HepG2 (cell line): ENCODE data around the gene SNF8. TPM values are rescaled to one million over a fixed set of nuclear protein-coding genes. Genes with fewer than 3 reads are reported as not detected.

ENCODE experiments used
- ATAC-seq: fragments of 200-7000 bp; cut with Tn5 transposase; 3 replicates; pipeline ENCODE4 v1.9.1; 2020; ENCODE audit warnings: mild to moderate bottlenecking, moderate library complexity
- BruUV-seq: library from RNA; stranded (reverse); fragments of 400-500 nt; replicated peaks from 2 replicates; lab custom pipeline; 2021; lab: Mats Ljungman, UMichigan
- CTCF ChIA-PET: fragments of 300-600 bp; formaldehyde crosslinking; extraction: SDS; loops from one replicate; lab custom pipeline; 2021; ENCODE audit warnings: low total read pairs, inconsistent platforms, low intra/inter-chr PET ratio; lab: Yijun Ruan, JAX
- POLR2A ChIA-PET: fragments of 350-600 bp; sonication (Branson Sonifier 250); formaldehyde crosslinking; loops from one replicate; lab custom pipeline; 2020; ENCODE audit warnings: antibody characterized with exemption, inconsistent platforms; lab: Yijun Ruan, JAX
- DNase-seq: peaks from one replicate; pipeline ENCODE4 v3.0.0-alpha.2; 2015; ENCODE audit warnings: low spot score
- FAIRE-seq: peaks from 3 replicates; lab custom pipeline; 2011; peaks lifted over from hg19 to GRCh38; lab: Jason Lieb, UNC
- H2AFZ ChIP-seq: one replicate; pipeline ENCODE4 v1.6.1; 2011; ENCODE audit warnings: low read length, inconsistent platforms
- H3K27ac ChIP-seq: fragments of 300-600 bp; 3 replicates; pipeline ENCODE4 v1.8.0; 2011; ENCODE audit warnings: mixed run types, mild to moderate bottlenecking, mixed read lengths, low read length, inconsistent platforms; ENCODE audit not compliant: insufficient read depth; ENCODE audit errors: extremely low read length
- H3K27me3 ChIP-seq, 2 experiments: fragments of 200-600 bp in 1 of 2; 2 replicates in 1 of 2; 3 replicates in 1 of 2; pipeline versions ENCODE4 v1.6.0 to v1.8.0; 2011; ENCODE audit warnings: low read length in 2 of 2, mild to moderate bottlenecking in 2 of 2, moderate library complexity in 2 of 2, inconsistent platforms in 1 of 2; ENCODE audit not compliant: insufficient read depth in 2 of 2, control insufficient read depth in 1 of 2
- H3K36me3 ChIP-seq, 2 experiments: fragments of 200-600 bp in 1 of 2; replicated peaks in 1 of 2; 2 replicates in 1 of 2; 3 replicates in 1 of 2; pipeline versions ENCODE4 v1.5.1 to v1.8.0; 2011; ENCODE audit warnings: low read length in 2 of 2, inconsistent platforms in 1 of 2; ENCODE audit not compliant: insufficient read depth in 2 of 2, control insufficient read depth in 1 of 2
- H3K4me1 ChIP-seq: 2 replicates; pipeline ENCODE4 v1.5.1; 2012; ENCODE audit warnings: low read length, inconsistent platforms; ENCODE audit not compliant: insufficient read depth
- H3K4me2 ChIP-seq: 2 replicates; pipeline ENCODE4 v1.6.0; 2011; ENCODE audit warnings: low read depth, low read length, inconsistent platforms
- H3K4me3 ChIP-seq, 3 experiments: fragments of 200-600 bp in 1 of 3; sonication (generic), shearing (Covaris generic) in 1 of 3; replicated peaks in 1 of 3; 2 replicates each; pipeline ENCODE4 v1.5.1; 2011 to 2016; ENCODE audit warnings: low read length in 3 of 3, inconsistent platforms in 2 of 3, low read depth in 2 of 3, mild to moderate bottlenecking in 2 of 3, control low read depth in 1 of 3, mixed read lengths in 1 of 3; ENCODE audit not compliant: insufficient read depth in 1 of 3
- H3K79me2 ChIP-seq: one replicate; pipeline ENCODE4 v1.6.1; 2011; ENCODE audit warnings: low read length, inconsistent platforms; ENCODE audit not compliant: insufficient read depth
- H3K9ac ChIP-seq: 2 replicates; pipeline ENCODE4 v1.6.0; 2011; ENCODE audit warnings: mild to moderate bottlenecking, low read depth, low read length, inconsistent platforms; ENCODE audit not compliant: insufficient read depth
- H3K9me3 ChIP-seq: 2 replicates; pipeline ENCODE4 v1.5.1; 2012; ENCODE audit warnings: mild to moderate bottlenecking, low read length
- H4K20me1 ChIP-seq: 2 replicates; pipeline ENCODE4 v1.6.0; 2011; ENCODE audit warnings: inconsistent platforms, mild to moderate bottlenecking, low read length, moderate library complexity; ENCODE audit not compliant: insufficient read depth
- GFI1 ChIP-seq: sonication (generic); formaldehyde crosslinking; IDR thresholded peaks from 2 replicates; pipeline ENCODE4 v1.5.0; 2020; ENCODE audit warnings: missing genetic modification reagents, mild to moderate bottlenecking, borderline replicate concordance
- HMG20B ChIP-seq: conservative IDR thresholded peaks from 2 replicates; pipeline ENCODE4 v1.6.1; 2016; ENCODE audit warnings: missing genetic modification reagents, missing compliant biosample characterization
- MTERF4 ChIP-seq: sonication (generic); formaldehyde crosslinking; IDR thresholded peaks from 2 replicates; pipeline ENCODE4 v1.8.0; 2023; ENCODE audit warnings: mild to moderate bottlenecking, missing genetic modification reagents
- NCOA2 ChIP-seq: sonication (generic); formaldehyde crosslinking; IDR thresholded peaks from 2 replicates; pipeline ENCODE4 v1.8.0; 2022; ENCODE audit warnings: inconsistent platforms
- ONECUT2 ChIP-seq: sonication (generic); formaldehyde crosslinking; IDR thresholded peaks from 2 replicates; pipeline ENCODE4 v1.4.0; 2020; ENCODE audit warnings: missing genetic modification reagents
- PCBP2 ChIP-seq: fragments of 200-400 bp; formaldehyde crosslinking; optimal IDR thresholded peaks from 2 replicates; pipeline ENCODE3; 2018; ENCODE audit warnings: low read length, low read depth; ENCODE audit not compliant: poor library complexity, severe bottlenecking
- POLR2A ChIP-seq, 2 experiments: IDR thresholded peaks; 2 replicates each; pipeline ENCODE4 v1.6.1; 2011; ENCODE audit warnings: low read depth in 2 of 2, low read length in 2 of 2, mild to moderate bottlenecking in 1 of 2, moderate library complexity in 1 of 2; ENCODE audit not compliant: insufficient read depth in 1 of 2
- POLR2AphosphoS5 ChIP-seq: IDR thresholded peaks from 2 replicates; pipeline ENCODE4 v1.6.1; 2012; ENCODE audit warnings: low read depth, low read length
- POLR2G ChIP-seq: fragments of 200-400 bp; formaldehyde crosslinking; IDR thresholded peaks from 2 replicates; pipeline ENCODE4 v1.6.1; 2018; ENCODE audit warnings: mild to moderate bottlenecking, low read depth, low read length, moderate library complexity
- SMC3 ChIP-seq: IDR thresholded peaks from 2 replicates; pipeline ENCODE4 v1.6.1; 2011; ENCODE audit warnings: low read length, improper control_type of control experiment
- TCF12 ChIP-seq, 2 experiments: fragments of 450-650 bp in 1 of 2; sonication (generic) in 1 of 2; formaldehyde crosslinking in 1 of 2; IDR thresholded peaks; 2 replicates each; pipeline versions ENCODE4 v1.6.1 to v1.8.0; 2017 to 2022; ENCODE audit warnings: antibody characterized with exemption in 1 of 2, mild to moderate bottlenecking in 1 of 2, missing genetic modification reagents in 1 of 2, moderate library complexity in 1 of 2
- TEAD3 ChIP-seq: optimal IDR thresholded peaks from 2 replicates; pipeline ENCODE3; 2016; ENCODE audit warnings: borderline replicate concordance
- ZFP62 ChIP-seq: sonication (generic); formaldehyde crosslinking; IDR thresholded peaks from 2 replicates; pipeline ENCODE4 v1.4.0; 2020; ENCODE audit warnings: missing genetic modification reagents
- ZKSCAN8 ChIP-seq: IDR thresholded peaks from 2 replicates; pipeline ENCODE4 v1.6.1; 2016; ENCODE audit warnings: borderline replicate concordance, missing genetic modification reagents, missing compliant biosample characterization
- ZNF318 ChIP-seq: sonication (generic); formaldehyde crosslinking; IDR thresholded peaks from 2 replicates; pipeline ENCODE4 v1.4.0; 2020; ENCODE audit warnings: mild to moderate bottlenecking, missing genetic modification reagents
- WGBS: methylation state at CpG from one replicate; pipeline ENCODE4 v1.1.6; 2017; ENCODE audit warnings: low lambda C conversion rate; 5-methylcytosine and 5-hydroxymethylcytosine counted together
- in situ Hi-C: cut with HindIII; loops from 2 replicates; pipeline ENCODE4 v1.10.0; 2017; ENCODE audit warnings: low pct_unique_long_range_greater_than_20kb; ENCODE audit not compliant: extremely low pct_ligation_motif_present
- intact Hi-C: fragments of 100-400 bp; cut with micrococcal nuclease; formaldehyde crosslinking; loops from one replicate; pipeline ENCODE4 v1.10.0; 2022; ENCODE audit not compliant: unreplicated experiment
- polyA plus RNA-seq, 8 experiments: library from polyadenylated mRNA; depleted of rRNA in 3 of 8; stranded (reverse) in 7 of 8; unstranded in 1 of 8; fragments of >200 nt; fragmentation: Illumina TruSeq in 4 of 8; extraction: Trizol in 4 of 8; gene quantifications; 2 replicates each; pipeline versions ENCODE4 v1.2.1 to v1.2.3, GENCODE V29; 2011 to 2016; ENCODE audit warnings: low read depth in 4 of 8, missing spikeins in 1 of 8, mixed read lengths in 1 of 8; ENCODE audit not compliant: insufficient read depth in 1 of 8
- total RNA-seq, 5 experiments: library from RNA; depleted of rRNA; stranded (reverse); fragments of >200 nt; fragmentation: Illumina TruSeq; extraction: Trizol; gene quantifications; 2 replicates each; pipeline ENCODE4 v1.2.3, GENCODE V29; 2016; ENCODE audit warnings: low read depth in 1 of 5

Gene SNF8
- total and polyA plus RNA-seq, 2 of the 13 experiments (the other 11 are each of a cell fraction or from before 2014, with no cell fraction given): 114 to 153 TPM

- TF ChIP-seq ZNF318 (CRISPR knock-in tag) (no peak), ZFP62 (CRISPR knock-in tag) (no peak)
Measured at GRCh38 chr17:48912476-48912875, 32.2 kb downstream of the SNF8 start (continued).

- BruUV-seq: no TSS peak
- Histone ChIP-seq H3K27me3 (no peaks in the 10 kb centered on the region; a peak in 1 of 5 replicates), H3K27ac (no peak overlapping the region), H4K20me1 (peaks cover 37% of the 10 kb centered on the region), H3K79me2 (peaks cover 59% of the 10 kb centered on the region), H3K4me3 (peak overlapping the region; percentile 1 to 97 (median 82); a peak in 1 of 6 replicates), H3K4me1 (peaks cover 59% of the 10 kb centered on the region), H3K4me2 (peak overlapping the region; percentile 92), H2AFZ (no peak overlapping the region), H3K9ac (peak overlapping the region; percentile 89; the same call in 1 of the 2 replicates), H3K36me3 (peaks cover 26 to 48% of the 10 kb centered on the region in 2 experiments), H3K9me3 (no peaks in the 10 kb centered on the region)
- ATAC-seq: no peak
- FAIRE-seq: peak; percentile 37
- ChIA-PET POLR2A (interaction anchor here (0.6 to 9.6 kb wide), 3 partner anchors 11 to 34 kb away, joined by 3 to 194 read pairs (median 19); partner anchors contain the start of genes ATP5MC1 and SNF8), CTCF (no interaction called here)
- intact Hi-C loops (no loop called here), in situ Hi-C loops (no loop called here)
- DNase-seq: peak; percentile 53
- 71% methylated on average over 2 of the region's 2 CpGs for WGBS
- TF ChIP-seq NCOA2 (CRISPR knock-in tag) (peak; percentile 11; the same call in 1 of the 2 replicates), HMG20B (CRISPR knock-in tag) (peak; percentile 80; the same call in 1 of the 2 replicates), SMC3 (no peak), PCBP2 (peak; percentile 36), POLR2G (peak; percentile 14; the same call in 1 of the 2 replicates), TCF12 (IDR thresholded peaks at IDR 0.05) (no peak), TCF12 (CRISPR knock-in tag; IDR thresholded peaks at IDR 0.05) (no peak), ZKSCAN8 (CRISPR knock-in tag) (0 out of 2 replicates have a peak, but pooled peaks have one; percentile 24), POLR2AphosphoS5 (no peak), ONECUT2 (CRISPR knock-in tag) (no peak), TEAD3 (CRISPR knock-in tag) (peak; percentile 11), GFI1 (CRISPR knock-in tag) (peak; percentile 97), POLR2A (IDR thresholded peaks at IDR 0.05; ENCODE audit: insufficient read depth in 1 of 2, low read depth in 2 of 2, low read length in 2 of 2) (peak in 1 of 2 experiments; percentile 26; a peak in 1 of 4 replicates), MTERF4 (CRISPR knock-in tag) (no peak)
Measured at GRCh38 chr17:48910370-48910769, 34.3 kb downstream of the SNF8 start.
